Stimulated activated CD4-positive, alpha-beta T cell treated with anti-CD3 and anti-CD28 coated beads, Interleukin-12 subunit alpha, Interleukin-12 subunit beta, amount 100 ng/mL, for 48 hours (primary cell): Measurements from ENCODE around the gene ABR.
"Not testable (repeated sequence)": the region's sequence is repeated elsewhere in the genome, so short reads cannot be mapped to it uniquely, and the experiment has no call there.

ENCODE experiments used
- DNase-seq, 3 donors: peaks; one replicate each; pipeline ENCODE4 v3.0.0-alpha.2; 2020; ENCODE audit warnings: low read depth in 2 of 3, low spot score in 1 of 3

Gene ABR

DNA sequence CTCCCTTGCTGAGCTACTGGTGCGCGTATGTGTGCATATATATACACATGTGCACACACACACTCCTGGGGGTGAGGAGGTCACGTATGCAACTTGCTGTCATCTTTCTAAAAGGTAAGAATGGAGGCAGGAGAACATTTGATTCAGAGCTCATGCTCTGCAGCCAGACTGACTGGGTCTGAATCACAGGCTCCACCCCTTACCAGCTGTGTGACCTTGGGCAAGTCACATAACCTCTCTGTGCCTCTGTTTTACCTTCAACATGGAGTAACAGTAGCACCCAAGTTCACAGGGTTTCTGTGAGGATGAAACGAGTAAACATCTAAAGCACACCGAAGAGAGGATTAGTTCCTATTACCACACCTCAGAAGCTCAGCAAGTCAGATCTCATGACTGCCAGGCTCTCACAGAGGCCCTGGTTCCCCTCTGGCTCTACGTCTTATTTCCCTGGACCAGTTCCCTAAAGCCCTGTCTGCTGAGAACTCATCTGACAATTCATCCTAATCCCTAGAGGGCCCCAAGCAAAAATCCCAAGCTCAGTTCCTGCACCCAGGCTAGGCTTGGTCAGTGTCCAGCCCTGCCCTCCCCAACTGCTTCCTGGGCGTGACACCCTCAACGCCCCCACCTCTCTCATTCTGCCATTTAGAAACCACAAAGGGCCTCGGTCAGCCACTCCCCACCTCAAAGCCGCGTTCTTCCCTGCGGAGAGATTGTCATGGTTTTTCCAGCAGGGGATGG lies 28.7 kb downstream of the ABR start:
- DNase-seq = no peak

DNA sequence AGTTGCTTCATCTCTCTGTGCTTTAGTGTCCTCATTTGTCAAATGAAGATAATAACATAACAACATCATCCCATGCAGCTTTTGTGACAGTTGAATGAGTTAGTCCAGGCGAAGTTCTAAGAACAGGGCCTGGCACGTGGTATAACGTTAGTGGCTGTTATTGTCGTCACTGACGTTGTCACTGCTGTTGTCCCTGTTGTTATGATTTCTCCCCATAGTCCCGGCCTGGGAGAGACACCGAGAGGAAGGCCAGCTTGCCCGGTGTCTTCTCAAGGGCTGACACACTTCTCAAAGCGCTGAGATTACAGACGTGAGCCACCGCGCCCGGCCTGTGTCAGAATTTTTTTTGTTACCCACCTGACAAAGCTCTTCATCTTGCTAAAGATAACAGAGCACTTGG lies 29.9 kb downstream of the ABR start:
- DNase-seq = no peak

DNA sequence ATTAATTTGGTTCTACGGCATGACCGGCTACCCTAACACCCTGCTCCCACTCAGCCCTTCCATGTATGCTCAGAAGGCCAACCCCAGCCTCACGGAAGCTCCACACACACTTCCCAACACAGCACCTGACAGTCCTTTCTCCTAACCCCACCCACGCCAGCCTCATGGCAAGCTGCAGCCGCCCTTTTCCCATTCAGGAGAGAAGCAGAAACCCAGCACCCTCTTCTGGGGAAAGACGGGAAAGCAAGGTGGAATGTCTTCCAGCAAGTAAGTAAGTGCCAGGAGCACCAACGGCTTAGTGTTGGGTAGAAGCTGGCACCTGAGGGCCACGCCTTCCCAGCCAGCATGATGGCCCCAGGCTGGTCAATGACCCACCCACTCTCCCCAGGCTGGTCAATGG lies 32.1 kb downstream of the ABR start:
- no peak for DNase-seq

DNA sequence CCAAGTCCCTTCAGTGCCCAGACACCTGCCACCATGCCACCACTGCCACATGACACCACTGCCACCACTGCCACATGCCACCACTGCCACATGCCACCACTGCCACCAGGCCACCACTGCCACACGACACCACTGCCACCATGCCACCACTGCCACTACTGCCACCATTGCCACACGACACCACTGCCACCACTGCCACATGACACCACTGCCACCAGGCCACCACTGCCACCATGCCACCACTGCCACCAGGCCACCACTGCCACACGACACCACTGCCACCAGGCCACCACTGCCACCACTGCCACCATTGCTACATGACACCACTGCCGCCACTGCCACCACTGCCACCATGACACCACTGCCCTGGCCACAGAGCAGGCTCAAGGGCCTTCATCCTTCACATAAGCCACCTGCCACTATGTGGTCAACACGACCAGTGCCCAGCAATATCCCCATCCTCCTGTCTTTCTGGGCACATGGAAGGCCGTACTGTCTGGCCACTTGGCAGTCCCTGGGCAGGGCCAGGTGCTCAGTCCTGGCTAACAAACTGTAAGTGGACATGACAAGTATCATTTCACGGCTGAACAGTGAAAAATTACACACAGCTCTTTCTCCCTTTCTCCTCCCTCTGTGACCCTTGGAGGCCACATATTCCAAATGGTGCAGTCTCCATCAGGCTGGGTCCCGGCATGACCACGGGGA lies 33.1 kb downstream of the ABR start:
- no peak for DNase-seq

DNA sequence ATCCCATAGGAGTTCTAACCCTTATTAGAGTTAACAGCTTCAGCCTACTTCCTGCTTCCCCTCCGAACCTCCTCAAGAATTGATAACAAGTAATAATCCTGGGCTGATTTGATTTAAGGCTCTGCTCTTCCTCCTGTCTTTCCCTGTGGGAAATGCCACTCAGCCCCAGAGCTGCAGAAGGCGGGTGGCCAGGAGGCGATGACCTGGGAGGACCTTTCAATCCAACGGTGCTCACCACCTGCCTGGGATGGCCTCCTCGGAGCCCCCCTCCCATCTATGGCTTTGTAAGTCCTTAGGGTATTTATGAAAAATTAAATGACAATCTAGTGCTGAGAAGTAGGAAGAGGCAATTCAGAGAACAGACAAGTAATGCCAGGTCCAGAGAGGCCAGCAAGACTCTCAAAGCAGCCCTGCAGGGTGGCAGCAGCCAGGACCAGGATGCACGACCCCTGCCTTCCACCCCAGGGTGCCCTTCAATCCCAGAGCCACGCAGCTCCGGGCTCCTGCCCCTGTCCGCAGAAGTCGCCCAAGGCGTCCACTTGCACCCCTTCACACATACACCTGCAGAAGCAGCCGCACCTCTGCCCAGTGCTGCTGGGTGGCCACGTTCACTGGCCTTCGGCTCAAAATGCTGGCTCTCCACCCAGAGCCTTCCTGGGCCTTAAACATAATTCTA lies 34.3 kb downstream of the ABR start:
- no peak for DNase-seq

DNA sequence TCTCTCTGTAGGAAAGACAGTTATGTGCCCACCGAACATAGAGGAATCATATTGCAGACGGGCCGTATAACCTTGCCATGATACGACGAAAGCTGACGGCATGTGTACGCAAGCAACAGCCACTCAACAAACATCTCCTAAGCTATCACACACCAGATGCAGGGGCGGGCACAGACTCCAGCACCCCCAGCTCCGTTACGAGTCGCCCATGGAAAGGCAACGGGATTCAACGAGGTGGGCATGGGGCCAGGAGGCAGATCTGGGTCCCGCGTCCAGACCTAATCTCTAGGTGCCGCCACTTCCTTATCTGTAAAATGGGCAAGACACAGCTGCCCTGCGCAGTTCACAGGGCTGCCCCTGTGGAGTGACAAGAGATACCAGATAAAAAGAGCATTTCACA lies 35.6 kb downstream of the ABR start:
- no peak for DNase-seq

DNA sequence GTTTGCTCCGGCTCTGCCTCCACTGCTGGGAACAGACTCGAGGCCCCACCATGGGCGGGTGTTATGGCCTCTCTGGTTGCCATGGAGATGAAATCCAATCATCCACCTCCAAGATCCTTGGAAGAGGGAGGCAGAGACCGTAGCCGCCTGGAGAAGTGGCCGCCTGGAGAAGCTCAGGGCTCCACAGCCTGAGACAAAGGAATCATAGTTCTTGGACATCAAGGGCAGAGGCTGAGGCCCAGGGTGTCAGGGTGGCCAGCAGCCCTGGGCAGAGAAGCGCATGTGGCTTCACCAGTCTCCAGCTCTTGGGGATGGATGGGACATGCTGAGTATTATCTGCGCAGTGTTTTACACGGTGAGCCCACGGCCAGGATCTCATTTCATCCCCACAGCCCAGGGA lies 36.2 kb downstream of the ABR start:
- DNase-seq = no peak

DNA sequence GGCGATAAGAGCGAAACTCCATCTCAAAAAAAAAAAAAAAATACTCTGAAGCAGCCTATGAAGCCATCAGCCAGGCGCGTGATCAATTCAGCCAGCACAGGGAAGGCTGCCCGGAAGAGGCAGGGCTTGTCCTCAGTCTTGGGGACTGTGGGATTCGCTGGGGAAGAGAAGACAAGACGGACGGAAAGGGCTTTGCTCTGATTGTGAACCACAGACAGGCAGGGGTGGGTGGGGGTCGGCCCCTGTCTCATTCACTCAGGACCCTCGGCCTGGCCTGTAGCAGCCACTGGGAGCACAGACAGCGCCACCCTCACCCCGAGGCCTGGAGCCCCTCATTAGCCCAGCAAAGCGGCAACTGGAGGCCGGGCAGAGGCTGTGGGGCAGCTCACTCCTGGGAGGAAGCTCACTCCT lies 37.2 kb downstream of the ABR start:
- DNase-seq = no peak

DNA sequence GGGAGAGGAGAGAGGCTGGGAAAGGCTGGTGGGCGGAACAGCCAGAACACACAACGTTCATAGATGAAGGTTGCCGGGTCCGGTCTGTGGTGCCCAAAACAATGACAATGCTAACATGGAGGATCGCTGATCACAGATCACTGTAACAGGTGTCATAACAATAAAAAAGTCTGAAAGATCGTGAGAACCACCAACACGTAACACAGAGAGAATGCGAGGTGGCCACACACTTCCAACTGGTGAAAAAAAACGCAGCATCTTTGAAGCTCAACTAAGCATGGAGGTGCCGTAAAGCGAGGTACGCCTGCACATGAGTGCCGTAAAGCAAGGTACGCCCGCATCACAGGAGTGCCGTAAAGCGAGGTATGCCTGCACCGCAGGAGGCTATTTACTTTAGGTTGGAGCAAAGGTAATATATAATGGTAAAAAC lies 42.3 kb downstream of the ABR start:
- no peak for DNase-seq

DNA sequence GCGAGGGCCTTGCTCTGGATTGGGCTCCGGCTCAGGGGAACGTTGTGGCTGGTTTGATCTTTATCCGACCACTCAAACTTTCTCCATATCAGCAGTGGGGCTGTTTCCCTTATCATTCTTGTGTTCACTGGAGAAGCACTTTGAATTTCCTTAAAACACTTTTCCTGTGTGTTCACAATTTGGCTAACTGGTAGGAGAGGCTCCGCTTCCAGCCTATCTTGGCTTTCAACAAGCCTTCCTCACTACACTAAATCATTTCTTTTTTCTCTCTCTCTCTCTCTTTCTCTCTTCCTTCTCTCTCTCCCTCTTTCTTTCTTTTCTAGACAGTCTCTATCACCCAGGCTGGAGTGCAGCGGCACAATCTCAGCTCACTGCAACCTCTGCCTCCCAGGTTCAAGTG lies 43.0 kb downstream of the ABR start:
- no peak for DNase-seq

DNA sequence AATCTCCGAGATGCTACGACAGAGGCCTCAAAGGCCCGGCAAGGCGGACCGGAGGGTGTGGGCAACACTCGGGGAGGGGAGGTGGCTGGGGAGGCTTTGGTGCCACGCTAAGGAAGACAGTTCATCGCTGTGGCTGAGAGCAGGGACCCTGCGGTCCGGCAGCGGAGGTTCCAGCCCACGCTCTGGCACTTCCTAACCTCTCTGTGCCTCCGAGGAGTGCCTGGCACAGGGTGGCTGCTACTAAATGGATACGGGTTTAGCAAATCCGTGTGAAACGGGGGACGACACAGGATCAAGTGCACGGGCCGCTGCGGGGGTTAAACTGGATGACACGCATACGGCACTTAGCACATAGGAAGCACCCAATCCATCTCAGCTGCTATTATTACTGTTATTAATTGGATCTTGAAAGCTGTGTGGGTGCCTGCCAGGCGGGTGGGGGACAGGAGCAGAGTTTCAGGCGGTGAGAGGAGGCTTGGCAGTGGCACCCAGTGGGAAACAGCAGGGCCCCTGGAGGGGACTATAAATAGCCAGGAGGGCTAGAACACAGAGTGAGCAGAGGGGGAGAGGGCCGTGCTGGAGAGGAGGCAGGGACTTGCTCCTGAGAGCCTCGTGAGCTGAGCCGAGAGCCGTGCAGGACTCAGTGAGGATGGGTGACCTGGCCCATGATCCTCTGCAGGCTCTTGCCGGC lies 45.0 kb downstream of the ABR start:
- no peak for DNase-seq

DNA sequence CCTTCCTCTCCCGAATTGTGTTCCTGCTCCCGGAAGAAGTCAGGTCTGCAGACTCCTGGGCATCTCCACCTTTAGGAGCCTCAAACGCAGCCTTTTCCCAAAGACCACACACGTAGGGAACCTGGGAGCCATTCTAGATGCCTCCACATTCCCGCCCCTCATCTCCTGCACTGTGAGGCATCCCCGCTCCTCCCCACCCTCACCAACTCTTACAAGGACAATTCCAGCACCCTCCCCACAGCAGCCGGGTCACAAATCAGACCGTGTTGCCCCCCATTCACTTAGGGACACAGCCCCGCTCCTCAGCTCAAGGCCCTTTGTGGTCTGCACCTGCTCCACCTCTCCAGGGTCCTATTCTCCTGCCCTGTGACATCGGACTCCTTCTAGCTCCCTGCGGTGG lies 49.6 kb downstream of the ABR start:
- no peak for DNase-seq

DNA sequence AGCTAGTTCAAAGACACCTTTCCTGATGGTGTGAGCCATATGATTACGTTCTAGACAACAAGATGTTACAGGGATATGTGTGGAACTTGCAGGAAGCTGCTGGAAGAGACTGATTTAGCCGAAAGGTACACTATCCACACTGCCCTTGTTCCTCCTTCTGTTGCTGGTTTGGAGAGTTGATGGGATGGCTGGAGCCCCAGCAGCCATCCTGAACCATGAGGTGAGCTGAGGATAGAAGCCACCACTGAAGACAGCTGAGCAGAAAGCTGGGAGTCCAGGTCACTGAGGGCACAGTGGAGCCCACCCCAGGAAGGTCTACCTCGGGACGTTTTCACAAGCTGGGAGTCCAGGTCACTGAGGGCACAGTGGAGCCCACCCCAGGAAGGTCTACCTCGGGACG lies 51.3 kb downstream of the ABR start:
- DNase-seq = not testable (repeated sequence)

DNA sequence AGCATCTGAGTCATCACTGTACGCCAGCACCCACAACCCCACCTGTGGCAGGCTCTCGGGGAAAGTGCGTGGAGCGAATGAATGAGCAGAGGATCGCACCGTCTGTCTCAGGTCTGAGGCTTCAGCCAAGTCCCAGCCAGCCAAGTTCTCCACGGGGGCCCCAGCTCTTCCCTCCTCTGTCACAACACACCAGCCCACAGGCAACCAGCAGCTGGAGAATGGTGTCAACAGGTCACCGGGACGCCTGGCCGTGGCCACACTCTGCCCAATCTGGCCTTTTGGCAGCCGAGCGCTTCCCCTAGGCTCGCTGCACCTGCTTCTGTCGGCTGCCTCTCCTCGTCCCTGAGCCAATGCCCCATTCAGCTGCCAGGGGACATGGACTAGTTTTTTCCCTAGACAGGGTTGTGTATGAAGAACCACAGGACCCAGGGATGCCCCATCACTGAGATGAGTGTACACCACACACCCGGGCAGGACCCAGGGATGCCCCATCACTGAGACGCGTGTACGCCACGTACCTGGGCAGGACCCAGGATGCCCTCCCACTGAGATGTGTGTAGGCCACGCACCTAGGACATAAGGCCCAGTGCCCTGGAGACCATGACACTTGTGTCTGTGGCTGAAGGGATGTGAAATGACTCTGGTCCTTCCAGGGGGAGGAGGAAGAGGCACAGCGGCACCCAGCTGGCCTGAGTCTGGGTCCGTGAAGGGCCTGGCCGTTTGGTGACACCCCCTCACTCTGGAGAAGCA lies 52.8 kb downstream of the ABR start:
- no peak for DNase-seq

DNA sequence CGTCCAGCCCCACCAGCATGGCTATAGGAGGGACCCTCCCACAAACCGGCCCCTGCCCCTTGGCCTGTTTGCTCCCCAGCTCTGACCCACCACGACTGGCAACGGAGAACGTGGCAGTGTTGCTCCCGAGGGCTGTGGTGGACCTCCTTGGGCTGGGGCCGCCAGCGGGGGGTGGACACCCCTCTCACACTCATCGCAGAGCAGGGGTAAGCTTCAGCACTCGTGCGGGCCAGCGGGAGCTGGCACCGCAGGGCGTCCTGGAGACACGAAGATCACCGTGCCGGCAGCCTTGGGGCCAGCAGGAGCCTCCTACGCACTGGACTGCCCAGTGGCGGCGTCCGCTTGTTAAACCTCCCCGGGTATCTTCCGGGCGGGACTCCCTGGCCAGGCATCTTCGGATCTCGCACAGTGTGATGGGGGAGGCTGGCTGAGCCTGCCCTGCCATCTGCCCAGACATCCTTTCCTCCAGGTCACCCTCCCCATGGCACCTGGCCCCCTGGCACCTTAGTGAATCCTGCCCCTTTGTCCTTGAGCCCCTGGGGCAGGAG lies 53.5 kb downstream of the ABR start:
- DNase-seq = no peak

DNA sequence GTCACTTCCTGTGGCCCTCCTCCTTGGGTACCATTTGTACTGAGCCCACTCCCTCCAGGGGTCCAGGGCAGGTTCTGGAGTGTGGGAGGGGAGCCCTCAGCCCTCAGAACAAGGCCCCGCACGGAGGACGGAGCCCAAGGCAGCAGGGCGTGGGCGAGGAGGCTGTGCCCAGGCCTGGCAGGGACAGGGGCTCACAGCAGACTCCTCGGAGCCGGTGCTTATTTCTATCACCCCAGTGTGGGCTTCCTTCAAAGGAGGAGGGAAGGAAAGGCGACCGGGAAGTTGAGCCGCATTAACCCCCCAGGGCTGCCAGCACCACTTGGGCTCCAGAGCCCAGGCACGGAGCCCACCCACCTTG lies 54.0 kb downstream of the ABR start:
- no peak for DNase-seq

DNA sequence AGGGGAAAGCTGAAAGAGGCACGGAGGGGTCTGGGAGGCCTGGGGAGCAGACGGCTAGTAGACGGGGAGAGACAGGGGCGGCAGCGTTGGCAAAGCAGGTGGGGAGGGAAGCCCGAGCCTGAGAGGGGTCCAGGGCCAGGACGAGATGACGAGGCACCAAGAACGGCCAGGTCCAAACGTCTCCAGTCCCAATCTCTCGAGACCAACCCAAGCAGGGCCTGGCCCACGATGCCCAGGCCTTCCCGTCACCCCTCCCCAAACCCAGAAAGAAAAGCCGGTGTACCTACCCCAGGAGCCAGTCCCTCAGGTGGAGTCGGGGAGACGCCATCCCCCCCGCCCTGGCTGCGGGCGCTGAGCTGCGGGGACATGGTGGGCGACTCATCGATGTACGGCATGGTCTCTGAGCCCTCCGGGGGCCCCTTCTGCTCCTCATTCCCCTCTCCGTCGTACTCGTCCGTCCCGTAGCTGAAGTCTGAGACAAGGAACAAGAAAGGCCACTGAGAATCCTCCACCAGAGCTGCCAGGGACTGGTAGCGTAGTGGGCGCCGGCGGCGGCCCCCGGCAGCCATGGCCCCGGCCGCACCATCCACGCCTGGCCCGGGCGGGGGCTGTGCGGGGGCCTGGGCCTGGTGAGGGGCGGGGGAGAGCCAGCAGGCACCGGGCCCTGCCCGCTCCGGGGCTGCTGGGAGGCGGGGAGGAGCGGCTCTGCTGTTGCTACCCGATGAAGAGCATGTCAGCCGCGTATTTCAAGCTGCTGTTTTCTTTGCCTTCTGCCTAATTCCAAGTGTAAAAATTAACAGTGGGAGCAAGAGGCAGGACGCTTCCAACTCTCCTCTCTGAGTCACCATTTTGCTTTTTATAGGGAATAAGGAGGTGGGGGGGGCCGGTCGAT lies 54.6 kb downstream of the ABR start:
- no peak for DNase-seq

DNA sequence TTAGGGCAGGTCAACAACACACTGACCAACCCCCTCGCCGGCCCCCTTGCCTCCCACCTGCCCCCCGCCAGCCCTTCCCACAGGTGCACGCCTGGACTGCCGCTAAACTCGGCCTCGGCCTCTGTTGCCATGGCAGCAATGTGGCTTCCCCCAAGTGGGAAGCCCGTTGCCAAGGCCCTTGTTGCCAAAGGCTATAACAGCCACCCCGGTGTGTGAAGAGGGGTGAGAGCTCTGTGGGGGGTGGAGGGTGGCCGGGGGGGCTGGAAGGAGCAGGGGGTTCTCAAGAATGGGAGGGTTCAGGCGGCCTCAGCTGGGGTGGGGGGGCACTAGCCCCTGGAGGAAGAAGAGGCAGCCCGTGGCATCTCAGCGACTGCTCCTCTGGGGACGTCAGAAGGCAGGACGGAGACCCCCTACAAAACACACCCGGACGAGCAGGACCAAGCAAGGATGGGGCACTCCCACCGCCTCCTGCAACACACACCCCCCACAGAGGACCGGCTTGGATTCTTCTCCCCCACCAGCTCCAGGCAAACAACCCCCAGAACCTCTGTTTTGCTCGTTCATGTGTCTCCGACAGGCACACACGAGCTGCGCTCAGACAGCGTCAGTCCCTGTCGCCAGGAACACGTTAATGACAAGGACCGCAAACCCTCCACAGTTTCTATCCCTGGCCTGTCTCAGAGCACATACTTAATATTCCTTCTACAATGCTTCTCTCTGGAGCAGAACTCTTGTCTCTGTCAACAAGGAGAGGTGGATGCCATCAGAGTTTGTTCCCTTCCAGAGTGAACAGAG lies 55.7 kb downstream of the ABR start:
- no peak for DNase-seq

DNA sequence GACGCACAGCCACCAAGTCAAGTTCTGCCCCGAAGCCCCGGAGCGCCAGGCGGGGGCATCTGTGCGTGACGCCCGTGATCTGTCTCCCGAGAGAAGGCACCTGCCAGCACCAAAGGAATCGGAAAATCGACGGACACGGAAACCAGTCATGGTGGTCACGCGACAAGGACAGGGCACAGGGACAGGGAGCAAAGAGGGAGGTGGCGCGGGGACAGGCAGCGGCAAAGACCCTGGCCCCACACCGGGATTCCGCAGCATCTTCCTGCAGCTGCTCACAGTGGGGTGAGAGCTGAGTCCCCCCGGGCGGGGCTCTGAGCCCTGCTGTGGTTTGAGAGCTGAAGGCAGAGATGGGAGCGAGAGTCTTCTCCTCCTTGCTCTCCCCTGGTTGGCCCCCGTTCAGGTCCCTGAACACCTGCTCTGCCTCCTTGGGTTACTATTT lies 56.4 kb downstream of the ABR start:
- no peak for DNase-seq
